ENCODE measurements around the gene BTBD1. TPM values are rescaled to one million over a fixed set of nuclear protein-coding genes. Genes with fewer than 3 reads are reported as not detected.
"Not testable (repeated sequence)": the region's sequence is repeated elsewhere in the genome, so short reads cannot be mapped to it uniquely, and the experiment has no call there.

Gene BTBD1
- total RNA-seq, 1 donor from 2014 or later: 37.8 TPM

- no peak for TF ChIP-seq CTCF (conservative IDR thresholded peaks at IDR 0.05)
- Mint-ChIP-seq H3K27ac (ENCODE audit: unreplicated experiment) (no peak overlapping the region), H3K27me3 (ENCODE audit: low read depth) (peaks cover 15% of the 10 kb centered on the region), H3K9me3 (no peaks in the 10 kb centered on the region), H3K36me3 (ENCODE audit: low read depth) (no peaks in the 10 kb centered on the region), H3K4me3 (no peak overlapping the region), H3K4me1 (peaks cover 8% of the 10 kb centered on the region)
- no peak for DNase-seq (ENCODE audit: low read depth, low spot score)
Observed at GRCh38 chr15:83082730-83083386, 15.8 kb upstream of the BTBD1 start.

- DNase-seq (ENCODE audit: low read depth, low spot score): no peak
- Mint-ChIP-seq H3K36me3 (ENCODE audit: low read depth) (no peaks in the 10 kb centered on the region), H3K27me3 (ENCODE audit: low read depth) (peaks cover 15% of the 10 kb centered on the region), H3K9me3 (no peaks in the 10 kb centered on the region), H3K4me3 (no peak overlapping the region), H3K27ac (ENCODE audit: unreplicated experiment) (no peak overlapping the region), H3K4me1 (peaks cover 14% of the 10 kb centered on the region)
- no peak for TF ChIP-seq CTCF (conservative IDR thresholded peaks at IDR 0.05)
Observed at GRCh38 chr15:83081256-83082014, 14.4 kb upstream of the BTBD1 start.

GRCh38 chr15:83078712-83079111 is 11.7 kb upstream of the BTBD1 start:
- H3K4me3 Mint-ChIP-seq: no peak overlapping the region
- DNase-seq (ENCODE audit: low read depth, low spot score): no peak
- no peak for TF ChIP-seq CTCF (conservative IDR thresholded peaks at IDR 0.05)
- peaks cover 15% of the 10 kb centered on the region for H3K27me3 Mint-ChIP-seq (ENCODE audit: low read depth)
- H3K36me3 Mint-ChIP-seq (ENCODE audit: low read depth): peaks cover 6% of the 10 kb centered on the region
- H3K4me1 Mint-ChIP-seq: peaks cover 14% of the 10 kb centered on the region
- peaks cover 10% of the 10 kb centered on the region for H3K9me3 Mint-ChIP-seq
- no peak overlapping the region for H3K27ac Mint-ChIP-seq (ENCODE audit: unreplicated experiment)

- Mint-ChIP-seq H3K27me3 (ENCODE audit: low read depth) (peaks cover 15% of the 10 kb centered on the region), H3K4me1 (peaks cover 14% of the 10 kb centered on the region), H3K36me3 (ENCODE audit: low read depth) (peaks cover 6% of the 10 kb centered on the region), H3K9me3 (peaks cover 10% of the 10 kb centered on the region), H3K27ac (ENCODE audit: unreplicated experiment) (no peak overlapping the region), H3K4me3 (peak overlapping the region; percentile 4)
- no peak for DNase-seq (ENCODE audit: low read depth, low spot score)
- TF ChIP-seq CTCF (conservative IDR thresholded peaks at IDR 0.05): no peak
Observed at GRCh38 chr15:83077491-83078230, 10.6 kb upstream of the BTBD1 start.

GRCh38 chr15:83069211-83069642 is 2.2 kb upstream of the BTBD1 start:
- H3K4me3 Mint-ChIP-seq: peak overlapping the region; percentile 59
- not testable (repeated sequence) for H3K27me3 Mint-ChIP-seq (ENCODE audit: low read depth); H3K9me3 Mint-ChIP-seq; DNase-seq (ENCODE audit: low read depth, low spot score); H3K4me1 Mint-ChIP-seq; H3K27ac Mint-ChIP-seq (ENCODE audit: unreplicated experiment); H3K36me3 Mint-ChIP-seq (ENCODE audit: low read depth)
